GM23338 (cell line): ENCODE results near the gene UBASH3A.

ENCODE experiments used
- CREB1 ChIP-seq: fragments of 250-450 bp; sonication (Bioruptor Pico); IDR thresholded peaks from 2 replicates; pipeline ENCODE4 v1.5.0; 2020; ENCODE audit warnings: low read depth, mild to moderate bottlenecking, moderate library complexity
- EZH2 ChIP-seq: fragments of 200-600 bp; sonication (generic); IDR thresholded peaks from one replicate; pipeline ENCODE4 v1.8.0; 2017; ENCODE audit warnings: antibody characterized with exemption, mild to moderate bottlenecking, low read depth; ENCODE audit not compliant: unreplicated experiment
- EZH2phosphoT487 ChIP-seq: fragments of 200-600 bp; sonication (generic); IDR thresholded peaks from one replicate; pipeline ENCODE4 v1.8.1; 2018; ENCODE audit warnings: antibody characterized with exemption; ENCODE audit not compliant: unreplicated experiment
- JUNB ChIP-seq: IDR thresholded peaks from one replicate; pipeline ENCODE4 v1.6.1; 2016; ENCODE audit warnings: antibody characterized with exemption; ENCODE audit not compliant: unreplicated experiment
- NANOG ChIP-seq: IDR thresholded peaks from 2 replicates; pipeline ENCODE4 v1.6.1; 2016; ENCODE audit warnings: antibody characterized with exemption, borderline replicate concordance
- POLR2AphosphoS5 ChIP-seq: IDR thresholded peaks from 2 replicates; pipeline ENCODE4 v1.6.1; 2016; ENCODE audit warnings: antibody characterized with exemption, low read depth
- STAT1 ChIP-seq: IDR thresholded peaks from one replicate; pipeline ENCODE4 v1.6.1; 2016; ENCODE audit warnings: antibody characterized with exemption; ENCODE audit not compliant: unreplicated experiment
- ZNF114 ChIP-seq: fragments of 250-450 bp; sonication (Bioruptor Pico); IDR thresholded peaks from 2 replicates; pipeline ENCODE4 v1.5.0; 2020; ENCODE audit warnings: mild to moderate bottlenecking, moderate library complexity
- ZNF331 ChIP-seq: fragments of 250-450 bp; sonication (Bioruptor Pico); IDR thresholded peaks from 2 replicates; pipeline ENCODE4 v1.5.0; 2020; ENCODE audit warnings: low read depth, mild to moderate bottlenecking, moderate library complexity
- TF ChIP-seq, protein P1 (sequence below), 2 experiments: fragments of 200-600 bp in 1 of 2; sonication (generic) in 1 of 2; conservative IDR thresholded peaks; 2 replicates each; pipeline versions ENCODE4 v1.5.1 to v1.6.1; 2016 to 2017; ENCODE audit warnings: antibody characterized with exemption in 2 of 2, low read depth in 2 of 2, mild to moderate bottlenecking in 2 of 2, moderate library complexity in 1 of 2
- TF ChIP-seq, protein P2 (sequence below): IDR thresholded peaks from 2 replicates; pipeline ENCODE4 v1.6.1; 2016; ENCODE audit warnings: antibody characterized with exemption
- TF ChIP-seq, protein P3 (sequence below): IDR thresholded peaks from one replicate; pipeline ENCODE4 v1.6.1; 2018; ENCODE audit warnings: antibody characterized with exemption; ENCODE audit not compliant: unreplicated experiment
- TF ChIP-seq, protein P4 (sequence below): fragments of 250-450 bp; sonication (Bioruptor Pico); IDR thresholded peaks from 2 replicates; pipeline ENCODE4 v1.5.0; 2020; ENCODE audit warnings: mild to moderate bottlenecking, moderate library complexity

DNA sequence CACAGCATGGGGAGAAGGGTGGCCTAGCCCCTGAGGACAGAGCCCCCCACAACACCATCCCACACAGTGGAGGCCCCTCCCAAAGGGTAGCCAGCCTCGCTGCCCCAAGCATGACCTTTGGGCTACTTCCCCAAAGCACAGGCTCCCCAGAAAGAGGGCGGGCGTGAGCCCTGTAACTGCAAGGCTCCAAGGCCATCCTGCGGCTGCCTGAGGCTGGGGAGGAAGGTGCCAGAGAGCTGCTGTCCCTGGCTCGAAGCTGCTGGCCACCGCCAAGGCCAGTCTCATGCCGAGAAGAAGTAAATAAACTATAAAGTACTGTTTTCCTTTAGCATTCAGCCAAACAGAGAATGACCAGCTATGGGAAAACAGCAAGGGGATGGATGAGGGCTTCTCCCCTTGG, 27.5 kb downstream of the UBASH3A start:
- TF ChIP-seq, protein P1, sequence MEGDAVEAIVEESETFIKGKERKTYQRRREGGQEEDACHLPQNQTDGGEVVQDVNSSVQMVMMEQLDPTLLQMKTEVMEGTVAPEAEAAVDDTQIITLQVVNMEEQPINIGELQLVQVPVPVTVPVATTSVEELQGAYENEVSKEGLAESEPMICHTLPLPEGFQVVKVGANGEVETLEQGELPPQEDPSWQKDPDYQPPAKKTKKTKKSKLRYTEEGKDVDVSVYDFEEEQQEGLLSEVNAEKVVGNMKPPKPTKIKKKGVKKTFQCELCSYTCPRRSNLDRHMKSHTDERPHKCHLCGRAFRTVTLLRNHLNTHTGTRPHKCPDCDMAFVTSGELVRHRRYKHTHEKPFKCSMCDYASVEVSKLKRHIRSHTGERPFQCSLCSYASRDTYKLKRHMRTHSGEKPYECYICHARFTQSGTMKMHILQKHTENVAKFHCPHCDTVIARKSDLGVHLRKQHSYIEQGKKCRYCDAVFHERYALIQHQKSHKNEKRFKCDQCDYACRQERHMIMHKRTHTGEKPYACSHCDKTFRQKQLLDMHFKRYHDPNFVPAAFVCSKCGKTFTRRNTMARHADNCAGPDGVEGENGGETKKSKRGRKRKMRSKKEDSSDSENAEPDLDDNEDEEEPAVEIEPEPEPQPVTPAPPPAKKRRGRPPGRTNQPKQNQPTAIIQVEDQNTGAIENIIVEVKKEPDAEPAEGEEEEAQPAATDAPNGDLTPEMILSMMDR (conservative IDR thresholded peaks at IDR 0.05; ENCODE audit: low read depth in 2 of 2): no peak
- TF ChIP-seq EZH2 (no peak), POLR2AphosphoS5 (no peak), EZH2phosphoT487 (no peak), JUNB (no peak), CREB1 (CRISPR knock-in tag) (no peak), ZNF114 (CRISPR knock-in tag) (no peak), STAT1 (no peak), NANOG (no peak), ZNF331 (no peak)
- TF ChIP-seq, protein P2, sequence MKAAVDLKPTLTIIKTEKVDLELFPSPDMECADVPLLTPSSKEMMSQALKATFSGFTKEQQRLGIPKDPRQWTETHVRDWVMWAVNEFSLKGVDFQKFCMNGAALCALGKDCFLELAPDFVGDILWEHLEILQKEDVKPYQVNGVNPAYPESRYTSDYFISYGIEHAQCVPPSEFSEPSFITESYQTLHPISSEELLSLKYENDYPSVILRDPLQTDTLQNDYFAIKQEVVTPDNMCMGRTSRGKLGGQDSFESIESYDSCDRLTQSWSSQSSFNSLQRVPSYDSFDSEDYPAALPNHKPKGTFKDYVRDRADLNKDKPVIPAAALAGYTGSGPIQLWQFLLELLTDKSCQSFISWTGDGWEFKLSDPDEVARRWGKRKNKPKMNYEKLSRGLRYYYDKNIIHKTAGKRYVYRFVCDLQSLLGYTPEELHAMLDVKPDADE: no peak
- TF ChIP-seq, protein P3, sequence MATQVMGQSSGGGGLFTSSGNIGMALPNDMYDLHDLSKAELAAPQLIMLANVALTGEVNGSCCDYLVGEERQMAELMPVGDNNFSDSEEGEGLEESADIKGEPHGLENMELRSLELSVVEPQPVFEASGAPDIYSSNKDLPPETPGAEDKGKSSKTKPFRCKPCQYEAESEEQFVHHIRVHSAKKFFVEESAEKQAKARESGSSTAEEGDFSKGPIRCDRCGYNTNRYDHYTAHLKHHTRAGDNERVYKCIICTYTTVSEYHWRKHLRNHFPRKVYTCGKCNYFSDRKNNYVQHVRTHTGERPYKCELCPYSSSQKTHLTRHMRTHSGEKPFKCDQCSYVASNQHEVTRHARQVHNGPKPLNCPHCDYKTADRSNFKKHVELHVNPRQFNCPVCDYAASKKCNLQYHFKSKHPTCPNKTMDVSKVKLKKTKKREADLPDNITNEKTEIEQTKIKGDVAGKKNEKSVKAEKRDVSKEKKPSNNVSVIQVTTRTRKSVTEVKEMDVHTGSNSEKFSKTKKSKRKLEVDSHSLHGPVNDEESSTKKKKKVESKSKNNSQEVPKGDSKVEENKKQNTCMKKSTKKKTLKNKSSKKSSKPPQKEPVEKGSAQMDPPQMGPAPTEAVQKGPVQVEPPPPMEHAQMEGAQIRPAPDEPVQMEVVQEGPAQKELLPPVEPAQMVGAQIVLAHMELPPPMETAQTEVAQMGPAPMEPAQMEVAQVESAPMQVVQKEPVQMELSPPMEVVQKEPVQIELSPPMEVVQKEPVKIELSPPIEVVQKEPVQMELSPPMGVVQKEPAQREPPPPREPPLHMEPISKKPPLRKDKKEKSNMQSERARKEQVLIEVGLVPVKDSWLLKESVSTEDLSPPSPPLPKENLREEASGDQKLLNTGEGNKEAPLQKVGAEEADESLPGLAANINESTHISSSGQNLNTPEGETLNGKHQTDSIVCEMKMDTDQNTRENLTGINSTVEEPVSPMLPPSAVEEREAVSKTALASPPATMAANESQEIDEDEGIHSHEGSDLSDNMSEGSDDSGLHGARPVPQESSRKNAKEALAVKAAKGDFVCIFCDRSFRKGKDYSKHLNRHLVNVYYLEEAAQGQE: no peak
- TF ChIP-seq, protein P4, sequence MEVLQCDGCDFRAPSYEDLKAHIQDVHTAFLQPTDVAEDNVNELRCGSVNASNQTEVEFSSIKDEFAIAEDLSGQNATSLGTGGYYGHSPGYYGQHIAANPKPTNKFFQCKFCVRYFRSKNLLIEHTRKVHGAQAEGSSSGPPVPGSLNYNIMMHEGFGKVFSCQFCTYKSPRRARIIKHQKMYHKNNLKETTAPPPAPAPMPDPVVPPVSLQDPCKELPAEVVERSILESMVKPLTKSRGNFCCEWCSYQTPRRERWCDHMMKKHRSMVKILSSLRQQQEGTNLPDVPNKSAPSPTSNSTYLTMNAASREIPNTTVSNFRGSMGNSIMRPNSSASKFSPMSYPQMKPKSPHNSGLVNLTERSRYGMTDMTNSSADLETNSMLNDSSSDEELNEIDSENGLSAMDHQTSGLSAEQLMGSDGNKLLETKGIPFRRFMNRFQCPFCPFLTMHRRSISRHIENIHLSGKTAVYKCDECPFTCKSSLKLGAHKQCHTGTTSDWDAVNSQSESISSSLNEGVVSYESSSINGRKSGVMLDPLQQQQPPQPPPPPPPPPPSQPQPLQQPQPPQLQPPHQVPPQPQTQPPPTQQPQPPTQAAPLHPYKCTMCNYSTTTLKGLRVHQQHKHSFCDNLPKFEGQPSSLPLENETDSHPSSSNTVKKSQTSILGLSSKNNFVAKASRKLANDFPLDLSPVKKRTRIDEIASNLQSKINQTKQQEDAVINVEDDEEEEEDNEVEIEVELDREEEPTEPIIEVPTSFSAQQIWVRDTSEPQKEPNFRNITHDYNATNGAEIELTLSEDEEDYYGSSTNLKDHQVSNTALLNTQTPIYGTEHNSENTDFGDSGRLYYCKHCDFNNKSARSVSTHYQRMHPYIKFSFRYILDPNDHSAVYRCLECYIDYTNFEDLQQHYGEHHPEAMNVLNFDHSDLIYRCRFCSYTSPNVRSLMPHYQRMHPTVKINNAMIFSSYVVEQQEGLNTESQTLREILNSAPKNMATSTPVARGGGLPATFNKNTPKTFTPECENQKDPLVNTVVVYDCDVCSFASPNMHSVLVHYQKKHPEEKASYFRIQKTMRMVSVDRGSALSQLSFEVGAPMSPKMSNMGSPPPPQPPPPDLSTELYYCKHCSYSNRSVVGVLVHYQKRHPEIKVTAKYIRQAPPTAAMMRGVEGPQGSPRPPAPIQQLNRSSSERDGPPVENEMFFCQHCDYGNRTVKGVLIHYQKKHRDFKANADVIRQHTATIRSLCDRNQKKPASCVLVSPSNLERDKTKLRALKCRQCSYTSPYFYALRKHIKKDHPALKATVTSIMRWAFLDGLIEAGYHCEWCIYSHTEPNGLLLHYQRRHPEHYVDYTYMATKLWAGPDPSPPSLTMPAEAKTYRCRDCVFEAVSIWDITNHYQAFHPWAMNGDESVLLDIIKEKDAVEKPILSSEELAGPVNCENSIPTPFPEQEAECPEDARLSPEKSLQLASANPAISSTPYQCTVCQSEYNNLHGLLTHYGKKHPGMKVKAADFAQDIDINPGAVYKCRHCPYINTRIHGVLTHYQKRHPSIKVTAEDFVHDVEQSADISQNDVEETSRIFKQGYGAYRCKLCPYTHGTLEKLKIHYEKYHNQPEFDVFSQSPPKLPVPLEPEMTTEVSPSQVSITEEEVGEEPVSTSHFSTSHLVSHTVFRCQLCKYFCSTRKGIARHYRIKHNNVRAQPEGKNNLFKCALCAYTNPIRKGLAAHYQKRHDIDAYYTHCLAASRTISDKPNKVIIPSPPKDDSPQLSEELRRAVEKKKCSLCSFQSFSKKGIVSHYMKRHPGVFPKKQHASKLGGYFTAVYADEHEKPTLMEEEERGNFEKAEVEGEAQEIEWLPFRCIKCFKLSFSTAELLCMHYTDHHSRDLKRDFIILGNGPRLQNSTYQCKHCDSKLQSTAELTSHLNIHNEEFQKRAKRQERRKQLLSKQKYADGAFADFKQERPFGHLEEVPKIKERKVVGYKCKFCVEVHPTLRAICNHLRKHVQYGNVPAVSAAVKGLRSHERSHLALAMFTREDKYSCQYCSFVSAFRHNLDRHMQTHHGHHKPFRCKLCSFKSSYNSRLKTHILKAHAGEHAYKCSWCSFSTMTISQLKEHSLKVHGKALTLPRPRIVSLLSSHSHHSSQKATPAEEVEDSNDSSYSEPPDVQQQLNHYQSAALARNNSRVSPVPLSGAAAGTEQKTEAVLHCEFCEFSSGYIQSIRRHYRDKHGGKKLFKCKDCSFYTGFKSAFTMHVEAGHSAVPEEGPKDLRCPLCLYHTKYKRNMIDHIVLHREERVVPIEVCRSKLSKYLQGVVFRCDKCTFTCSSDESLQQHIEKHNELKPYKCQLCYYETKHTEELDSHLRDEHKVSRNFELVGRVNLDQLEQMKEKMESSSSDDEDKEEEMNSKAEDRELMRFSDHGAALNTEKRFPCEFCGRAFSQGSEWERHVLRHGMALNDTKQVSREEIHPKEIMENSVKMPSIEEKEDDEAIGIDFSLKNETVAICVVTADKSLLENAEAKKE: no peak
